ENCODE data around the gene CLINT1. TPM values are rescaled to one million over a fixed set of nuclear protein-coding genes. Genes with fewer than 3 reads are reported as not detected.

Gene CLINT1
- total RNA-seq, 4 donors from 2014 or later: 112 to 220 (median 136) TPM

- H3K4me3 ChIP-seq: no peak overlapping the region
- no peaks in the 10 kb centered on the region for H3K27me3 ChIP-seq
- DNase-seq (ENCODE audit: low spot score in 2 of 2): no peak
- 86% methylated on average over 1 of the region's 1 CpG for WGBS
- no peaks in the 10 kb centered on the region for H3K9me3 ChIP-seq
- H3K27ac ChIP-seq: no peak overlapping the region
- no peaks in the 10 kb centered on the region for H3K4me1 ChIP-seq
- TF ChIP-seq EP300 (IDR thresholded peaks at IDR 0.05) (no peak), POLR2A (IDR thresholded peaks at IDR 0.05) (no peak), CTCF (IDR thresholded peaks at IDR 0.05) (no peak), POLR2AphosphoS5 (IDR thresholded peaks at IDR 0.05) (no peak)
- peaks cover 37% of the 10 kb centered on the region for H3K36me3 ChIP-seq
Measured at GRCh38 chr5:157800137-157800536, 58.8 kb downstream of the CLINT1 start.

GRCh38 chr5:157799578-157799977 is 59.4 kb downstream of the CLINT1 start:
- Histone ChIP-seq H3K4me3 (no peak overlapping the region), H3K36me3 (peaks cover 32% of the 10 kb centered on the region), H3K27ac (no peak overlapping the region), H3K27me3 (no peaks in the 10 kb centered on the region), H3K4me1 (no peaks in the 10 kb centered on the region), H3K9me3 (no peaks in the 10 kb centered on the region)
- DNase-seq (ENCODE audit: low spot score in 2 of 2): no peak
- TF ChIP-seq CTCF (IDR thresholded peaks at IDR 0.05) (no peak), POLR2AphosphoS5 (IDR thresholded peaks at IDR 0.05) (no peak), EP300 (IDR thresholded peaks at IDR 0.05) (no peak), POLR2A (IDR thresholded peaks at IDR 0.05) (no peak)
- WGBS: 98% methylated on average over 1 of the region's 1 CpG

GRCh38 chr5:157793301-157793700 is 65.6 kb downstream of the CLINT1 start:
- WGBS: 74% methylated on average over 4 of the region's 4 CpGs
- no peak for TF ChIP-seq EP300 (IDR thresholded peaks at IDR 0.05)
- no peak for TF ChIP-seq CTCF (IDR thresholded peaks at IDR 0.05)
- TF ChIP-seq POLR2AphosphoS5 (IDR thresholded peaks at IDR 0.05): no peak
- no peak for TF ChIP-seq POLR2A (IDR thresholded peaks at IDR 0.05)
- H3K9me3 ChIP-seq: no peaks in the 10 kb centered on the region
- H3K4me1 ChIP-seq: no peaks in the 10 kb centered on the region
- H3K36me3 ChIP-seq: peaks cover 44% of the 10 kb centered on the region
- H3K27me3 ChIP-seq: no peaks in the 10 kb centered on the region
- no peak overlapping the region for H3K4me3 ChIP-seq
- H3K27ac ChIP-seq: no peak overlapping the region
- no peak for DNase-seq (ENCODE audit: low spot score in 2 of 2)

- Histone ChIP-seq H3K36me3 (peaks cover 41% of the 10 kb centered on the region), H3K27ac (no peak overlapping the region), H3K27me3 (no peaks in the 10 kb centered on the region), H3K4me1 (no peaks in the 10 kb centered on the region), H3K9me3 (no peaks in the 10 kb centered on the region), H3K4me3 (no peak overlapping the region)
- whole genome bisulfite sequencing: 93% methylated on average over 3 of the region's 3 CpGs
- no peak for DNase-seq (ENCODE audit: low spot score in 2 of 2)
- no peak for TF ChIP-seq EP300 (IDR thresholded peaks at IDR 0.05)
- no peak for TF ChIP-seq POLR2A (IDR thresholded peaks at IDR 0.05)
- no peak for TF ChIP-seq CTCF (IDR thresholded peaks at IDR 0.05)
- no peak for TF ChIP-seq POLR2AphosphoS5 (IDR thresholded peaks at IDR 0.05)
Measured at GRCh38 chr5:157785801-157786200, 73.1 kb downstream of the CLINT1 start.

- 88% methylated on average over 6 of the region's 6 CpGs for WGBS
- Histone ChIP-seq H3K27me3 (no peaks in the 10 kb centered on the region), H3K4me3 (no peak overlapping the region)
Measured at GRCh38 chr5:157779221-157779620, 79.7 kb downstream of the CLINT1 start.

More at GRCh38 chr5:157779221-157779620, 79.7 kb downstream of the CLINT1 start:
- H3K9me3 ChIP-seq: no peaks in the 10 kb centered on the region
- no peak overlapping the region for H3K27ac ChIP-seq
- no peak for DNase-seq (ENCODE audit: low spot score in 2 of 2)
- H3K36me3 ChIP-seq: no peaks in the 10 kb centered on the region
- no peak for TF ChIP-seq POLR2A (IDR thresholded peaks at IDR 0.05)
- no peak for TF ChIP-seq EP300 (IDR thresholded peaks at IDR 0.05)
- TF ChIP-seq CTCF (IDR thresholded peaks at IDR 0.05): no peak
- TF ChIP-seq POLR2AphosphoS5 (IDR thresholded peaks at IDR 0.05): no peak
- H3K4me1 ChIP-seq: no peaks in the 10 kb centered on the region

Data from suprapubic skin (tissue), 4 donors.